SK-N-SH (cell line): ENCODE measurements around the gene CNGA4. TPM values are rescaled to one million over a fixed set of nuclear protein-coding genes. Genes with fewer than 3 reads are reported as not detected.

Experiments used
- CTCF ChIA-PET: fragments of 300-600, 350-600 bp; formaldehyde crosslinking; extraction: SDS; loops from one replicate; lab custom pipeline; 2021; lab: Yijun Ruan, JAX
- POLR2A ChIA-PET: fragments of 350-600 bp; sonication (Branson Sonifier 250); formaldehyde crosslinking; extraction: SDS; loops from one replicate; lab custom pipeline; 2020; ENCODE audit warnings: antibody characterized with exemption, inconsistent platforms; lab: Yijun Ruan, JAX
- DNase-seq: peaks from one replicate; pipeline ENCODE4 v3.0.0; 2012
- H2AFZ ChIP-seq: fragments of 200-600 bp; sonication (generic); 2 replicates; pipeline ENCODE4 v1.8.1; 2016; ENCODE audit warnings: antibody characterized with exemption, mild to moderate bottlenecking, low read depth
- H3F3A ChIP-seq: fragments of 200-600 bp; sonication (generic); replicated peaks from 2 replicates; pipeline ENCODE3; 2016; ENCODE audit warnings: antibody characterized with exemption, mild to moderate bottlenecking; ENCODE audit not compliant: insufficient read depth
- H3K27ac ChIP-seq, 2 experiments: fragments of 200-500 bp in 1 of 2; fragments of 200-600 bp in 1 of 2; sonication (Bioruptor generic) in 1 of 2; sonication (generic), shearing (Covaris generic) in 1 of 2; 2 replicates each; pipeline versions ENCODE4 v1.5.1 to v1.6.1; 2014 to 2016; ENCODE audit warnings: low read depth in 2 of 2, inconsistent platforms in 1 of 2, low read length in 1 of 2, mild to moderate bottlenecking in 1 of 2, mixed read lengths in 1 of 2
- H3K27me3 ChIP-seq: fragments of 200-600 bp; sonication (generic), shearing (Covaris generic); 2 replicates; pipeline ENCODE4 v1.6.1; 2016; ENCODE audit warnings: mixed run types; ENCODE audit not compliant: insufficient read depth
- H3K36me3 ChIP-seq, 2 experiments: fragments of 200-500 bp in 1 of 2; fragments of 200-600 bp in 1 of 2; sonication (Bioruptor generic) in 1 of 2; sonication (generic) in 1 of 2; replicated peaks in 1 of 2; 2 replicates each; pipeline versions ENCODE3 to v1.5.1; 2014 to 2016; ENCODE audit warnings: low read length in 1 of 2, mild to moderate bottlenecking in 1 of 2; ENCODE audit not compliant: insufficient read depth in 2 of 2, control insufficient read depth in 1 of 2
- H3K4me1 ChIP-seq, 2 experiments: fragments of 200-500 bp in 1 of 2; fragments of 200-600 bp in 1 of 2; sonication (Bioruptor generic) in 1 of 2; sonication (generic), shearing (Covaris generic) in 1 of 2; 2 replicates each; pipeline versions ENCODE4 v1.5.1 to v1.6.1; 2014 to 2016; ENCODE audit warnings: low read depth in 1 of 2, low read length in 1 of 2, mixed run types in 1 of 2; ENCODE audit not compliant: insufficient read depth in 2 of 2, control insufficient read depth in 1 of 2
- H3K4me2 ChIP-seq: fragments of 200-600 bp; sonication (generic), shearing (Covaris generic); 2 replicates; pipeline ENCODE4 v1.6.1; 2017; ENCODE audit warnings: mixed run types
- H3K4me3 ChIP-seq, 2 experiments: fragments of 200-500 bp in 1 of 2; fragments of 200-600 bp in 1 of 2; sonication (Bioruptor generic) in 1 of 2; sonication (generic), shearing (Covaris generic) in 1 of 2; 2 replicates each; pipeline versions ENCODE4 v1.5.1 to v1.8.1; 2014 to 2016; ENCODE audit warnings: low read depth in 2 of 2, inconsistent platforms in 1 of 2, low read length in 1 of 2, mild to moderate bottlenecking in 1 of 2, mixed read lengths in 1 of 2, moderate library complexity in 1 of 2
- H3K79me2 ChIP-seq: fragments of 200-600 bp; sonication (generic); 2 replicates; pipeline ENCODE4 v1.8.1; 2017; ENCODE audit warnings: mild to moderate bottlenecking; ENCODE audit not compliant: insufficient read depth
- H3K9ac ChIP-seq: fragments of 200-600 bp; sonication (generic); 2 replicates; pipeline ENCODE4 v1.6.1; 2017; ENCODE audit warnings: mixed run types
- H3K9me2 ChIP-seq: fragments of 200-600 bp; sonication (generic); 2 replicates; pipeline ENCODE4 v1.6.1; 2017; ENCODE audit warnings: mixed run types
- H3K9me3 ChIP-seq: fragments of 200-600 bp; sonication (generic); 2 replicates; pipeline ENCODE4 v1.6.1; 2017; ENCODE audit warnings: mixed run types, mild to moderate bottlenecking, moderate library complexity
- H4K20me1 ChIP-seq: fragments of 200-600 bp; sonication (generic); 2 replicates; pipeline ENCODE4 v1.6.1; 2017; ENCODE audit warnings: mild to moderate bottlenecking, mixed run types; ENCODE audit not compliant: insufficient read depth
- CHD2 ChIP-seq: fragments of 150-350 bp; IDR thresholded peaks from 2 replicates; pipeline ENCODE4 v1.6.1; 2018; ENCODE audit warnings: low read length; ENCODE audit not compliant: partially characterized antibody
- CTCF ChIP-seq: fragments of 200-600 bp; sonication (generic); IDR thresholded peaks from 2 replicates; pipeline ENCODE4 v1.6.1; 2017; ENCODE audit warnings: antibody characterized with exemption, mild to moderate bottlenecking, moderate library complexity
- ELF1 ChIP-seq: IDR thresholded peaks from 2 replicates; pipeline ENCODE4 v1.4.0; 2012
- EZH2phosphoT487 ChIP-seq: fragments of 200-600 bp; sonication (generic); IDR thresholded peaks from 2 replicates; pipeline ENCODE4 v1.6.1; 2017; ENCODE audit warnings: low read depth, mixed run types, mild to moderate bottlenecking, antibody characterized with exemption, moderate library complexity, borderline replicate concordance
- FOSL2 ChIP-seq: IDR thresholded peaks from 2 replicates; pipeline ENCODE4 v1.4.0; 2012; ENCODE audit warnings: low read depth, mild to moderate bottlenecking, moderate library complexity, borderline replicate concordance
- FOXJ3 ChIP-seq: sonication (generic); formaldehyde crosslinking; IDR thresholded peaks from 2 replicates; pipeline ENCODE4 v1.5.1; 2020; ENCODE audit warnings: mild to moderate bottlenecking, missing genetic modification reagents
- FOXM1 ChIP-seq: IDR thresholded peaks from 2 replicates; pipeline ENCODE4 v1.4.0; 2012; ENCODE audit warnings: low read depth, mild to moderate bottlenecking
- GATA2 ChIP-seq: sonication (generic); formaldehyde crosslinking; IDR thresholded peaks from 2 replicates; pipeline ENCODE4 v1.5.0; 2020; ENCODE audit warnings: mild to moderate bottlenecking, missing genetic modification reagents
- IRF3 ChIP-seq: fragments of 150-350 bp; IDR thresholded peaks from 2 replicates; pipeline ENCODE4 v1.6.1; 2016; ENCODE audit warnings: mild to moderate bottlenecking, low read depth, low read length
- JUND ChIP-seq: IDR thresholded peaks from 2 replicates; pipeline ENCODE4 v1.4.0; 2012
- NFIC ChIP-seq: IDR thresholded peaks from 2 replicates; pipeline ENCODE4 v1.4.0; 2012; ENCODE audit warnings: borderline replicate concordance
- NRF1 ChIP-seq: IDR thresholded peaks from 2 replicates; pipeline ENCODE4 v1.6.1; 2012; ENCODE audit warnings: low read depth, mild to moderate bottlenecking, low read length
- PBX3 ChIP-seq: IDR thresholded peaks from 2 replicates; pipeline ENCODE4; 2012
- POLR2AphosphoS5 ChIP-seq: IDR thresholded peaks from 2 replicates; pipeline ENCODE4 v1.6.1; 2012; ENCODE audit warnings: low read depth, low read length
- RAD21 ChIP-seq: IDR thresholded peaks from 2 replicates; pipeline ENCODE4 v1.6.1; 2012; ENCODE audit warnings: mild to moderate bottlenecking, low read length
- RCOR1 ChIP-seq: fragments of 150-350 bp; IDR thresholded peaks from 2 replicates; pipeline ENCODE4 v1.6.1; 2017; ENCODE audit warnings: antibody characterized with exemption, low read length
- RFX5 ChIP-seq: IDR thresholded peaks from 2 replicates; pipeline ENCODE4 v1.6.1; 2012; ENCODE audit warnings: mild to moderate bottlenecking, improper control_type of control experiment, low read length
- RXRA ChIP-seq: IDR thresholded peaks from 2 replicates; pipeline ENCODE4 v1.4.0; 2012; ENCODE audit warnings: low read depth, mild to moderate bottlenecking, borderline replicate concordance
- TAF1 ChIP-seq: IDR thresholded peaks from 2 replicates; pipeline ENCODE4 v1.6.1; 2012; ENCODE audit warnings: low read depth, mild to moderate bottlenecking, low read length, moderate library complexity, borderline replicate concordance
- TCF12 ChIP-seq: IDR thresholded peaks from 2 replicates; pipeline ENCODE4 v1.4.0; 2012
- TEAD4 ChIP-seq: IDR thresholded peaks from 2 replicates; pipeline ENCODE4 v1.4.0; 2012; ENCODE audit warnings: mild to moderate bottlenecking, borderline replicate concordance; ENCODE audit not compliant: insufficient read depth
- USF2 ChIP-seq: fragments of 150-350 bp; IDR thresholded peaks from 2 replicates; pipeline ENCODE4 v1.6.1; 2017; ENCODE audit warnings: antibody characterized with exemption, low read length, low read depth, borderline replicate concordance
- YY1 ChIP-seq: IDR thresholded peaks from 2 replicates; pipeline ENCODE4 v1.4.0; 2012; ENCODE audit warnings: low read depth, mild to moderate bottlenecking
- ZBTB33 ChIP-seq: IDR thresholded peaks from 2 replicates; pipeline ENCODE4 v1.4.0; 2012; ENCODE audit warnings: low read depth, borderline replicate concordance
- WGBS: methylation state at CpG from one replicate; pipeline ENCODE4 v1.1.6; 2017; ENCODE audit warnings: low lambda C conversion rate; 5-methylcytosine and 5-hydroxymethylcytosine counted together
- polyA plus RNA-seq, 3 experiments: library from polyadenylated mRNA; depleted of rRNA; stranded (reverse); fragments of >200 nt; gene quantifications; 2 replicates each; pipeline ENCODE4 v1.2.3, GENCODE V29; 2012

CNGA4 gene
- polyA plus RNA-seq, 1 of the 3 experiments (the other 2 are of a cell fraction) = 0.13 TPM

- Histone ChIP-seq H3K4me1 (no peaks in the 10 kb centered on the region), H3K9me2 (no peaks in the 10 kb centered on the region), H3K36me3 (peaks cover 8 to 38% of the 10 kb centered on the region in 2 experiments), H3K27me3 (no peaks in the 10 kb centered on the region), H3K27ac (no peak overlapping the region), H3K9ac (no peak overlapping the region), H4K20me1 (peaks cover 29% of the 10 kb centered on the region; the same call in 1 of the 2 replicates), H3K4me2 (no peak overlapping the region), H3K9me3 (no peaks in the 10 kb centered on the region), H3K79me2 (peaks cover 44% of the 10 kb centered on the region), H3F3A (no peaks in the 10 kb centered on the region), H2AFZ (no peak overlapping the region), H3K4me3 (no peak overlapping the region)
- POLR2A ChIA-PET = no interaction called here
- no peak for DNase-seq
- TF ChIP-seq TEAD4 (no peak), POLR2AphosphoS5 (no peak), TCF12 (no peak), TAF1 (no peak), FOXM1 (no peak), NFIC (no peak), GATA2 (no peak), CHD2 (no peak), JUND (no peak), RCOR1 (no peak)
- 93% methylated on average over 2 of the region's 2 CpGs for WGBS
- CTCF ChIA-PET = no interaction called here
Observed at GRCh38 chr11:6225896-6226295, 13.0 kb upstream of the CNGA4 start.

- Histone ChIP-seq H3K36me3 (peaks cover 0 to 12% of the 10 kb centered on the region in 2 experiments), H3F3A (no peaks in the 10 kb centered on the region), H3K4me2 (no peak overlapping the region), H2AFZ (no peak overlapping the region), H3K9ac (no peak overlapping the region), H3K4me3 (no peak overlapping the region), H3K79me2 (peaks cover 71% of the 10 kb centered on the region), H4K20me1 (peaks cover 29% of the 10 kb centered on the region; the same call in 1 of the 2 replicates), H3K9me2 (no peaks in the 10 kb centered on the region), H3K4me1 (peaks cover 0 to under 1% of the 10 kb centered on the region in 2 experiments; a peak in 1 of 4 replicates), H3K27me3 (no peaks in the 10 kb centered on the region), H3K27ac (no peak overlapping the region), H3K9me3 (no peaks in the 10 kb centered on the region)
- no peak for DNase-seq
- 51% methylated on average over 3 of the region's 3 CpGs for WGBS
- CTCF ChIA-PET = interaction anchor here (0.6 to 1.2 kb wide), 2 partner anchors 12 to 22 kb away, joined by 3 read pairs; no protein-coding TSS in a partner anchor
- POLR2A ChIA-PET = no interaction called here
- TF ChIP-seq RFX5 (no peak), FOXM1 (no peak), FOXJ3 (CRISPR knock-in tag) (no peak), RAD21 (no peak), CTCF (no peak), JUND (no peak), ZBTB33 (no peak), ELF1 (no peak), YY1 (no peak), NRF1 (no peak), POLR2AphosphoS5 (no peak), USF2 (no peak), EZH2phosphoT487 (no peak), FOSL2 (no peak), RXRA (no peak), IRF3 (no peak), PBX3 (no peak)
Observed at GRCh38 chr11:6228520-6228919, 10.4 kb upstream of the CNGA4 start.
